ENCODE measurements around the gene VAT1L.
"Not testable (repeated sequence)": the region's sequence is repeated elsewhere in the genome, so short reads cannot be mapped to it uniquely, and the experiment has no call there.

Gene VAT1L

GRCh38 chr16:77955127-77955526 is 166.8 kb downstream of the VAT1L start:
- no peak for DNase-seq (ENCODE audit: low spot score)

GRCh38 chr16:77956231-77956630 is 167.9 kb downstream of the VAT1L start:
- DNase-seq (ENCODE audit: low spot score) = no peak

GRCh38 chr16:77960766-77961165 is 172.4 kb downstream of the VAT1L start:
- no peak for DNase-seq (ENCODE audit: low spot score)

- DNase-seq (ENCODE audit: low spot score) = no peak
Measured at GRCh38 chr16:77961814-77962213, 173.4 kb downstream of the VAT1L start.

- no peak for DNase-seq (ENCODE audit: low spot score)
Measured at GRCh38 chr16:77962689-77963088, 174.3 kb downstream of the VAT1L start.

- DNase-seq (ENCODE audit: low spot score) = no peak
Measured at GRCh38 chr16:77963185-77964044, 175.1 kb downstream of the VAT1L start.

- DNase-seq (ENCODE audit: low spot score) = no peak
Measured at GRCh38 chr16:77965346-77965745, 177.0 kb downstream of the VAT1L start.

- no peak for DNase-seq (ENCODE audit: low spot score)
Measured at GRCh38 chr16:77967054-77967904, 178.9 kb downstream of the VAT1L start.

GRCh38 chr16:77969861-77970260 is 181.5 kb downstream of the VAT1L start:
- DNase-seq (ENCODE audit: low spot score) = no peak

- DNase-seq (ENCODE audit: low spot score) = no peak
Measured at GRCh38 chr16:77970371-77970770, 182.0 kb downstream of the VAT1L start.

GRCh38 chr16:77971306-77972061 is 183.1 kb downstream of the VAT1L start:
- DNase-seq (ENCODE audit: low spot score) = peak; percentile 81

GRCh38 chr16:77972062-77972392 is 183.7 kb downstream of the VAT1L start:
- no peak for DNase-seq (ENCODE audit: low spot score)

- no peak for DNase-seq (ENCODE audit: low spot score)
Measured at GRCh38 chr16:77974883-77975282, 186.5 kb downstream of the VAT1L start.

GRCh38 chr16:77975942-77976341 is 187.6 kb downstream of the VAT1L start:
- no peak for DNase-seq (ENCODE audit: low spot score)

GRCh38 chr16:77977339-77977738 is 189.0 kb downstream of the VAT1L start:
- DNase-seq (ENCODE audit: low spot score) = no peak

GRCh38 chr16:77985111-77985510 is 196.7 kb downstream of the VAT1L start:
- no peak for DNase-seq (ENCODE audit: low spot score)

- no peak for DNase-seq (ENCODE audit: low spot score)
Measured at GRCh38 chr16:77986011-77986740, 197.8 kb downstream of the VAT1L start.

- DNase-seq (ENCODE audit: low spot score) = peak; percentile 46
Measured at GRCh38 chr16:77987810-77988209, 199.4 kb downstream of the VAT1L start.

- DNase-seq (ENCODE audit: low spot score) = no peak
Measured at GRCh38 chr16:77989846-77990245, 201.5 kb downstream of the VAT1L start.

- DNase-seq (ENCODE audit: low spot score) = no peak
Measured at GRCh38 chr16:77991701-77992100, 203.3 kb downstream of the VAT1L start.

- DNase-seq (ENCODE audit: low spot score) = not testable (repeated sequence)
Measured at GRCh38 chr16:77992381-77992780, 204.0 kb downstream of the VAT1L start.
